ENCODE results near the gene ATP9A.
"Not testable (repeated sequence)": the region's sequence is repeated elsewhere in the genome, so short reads cannot be mapped to it uniquely, and the experiment has no call there.

ATP9A gene, protein sequence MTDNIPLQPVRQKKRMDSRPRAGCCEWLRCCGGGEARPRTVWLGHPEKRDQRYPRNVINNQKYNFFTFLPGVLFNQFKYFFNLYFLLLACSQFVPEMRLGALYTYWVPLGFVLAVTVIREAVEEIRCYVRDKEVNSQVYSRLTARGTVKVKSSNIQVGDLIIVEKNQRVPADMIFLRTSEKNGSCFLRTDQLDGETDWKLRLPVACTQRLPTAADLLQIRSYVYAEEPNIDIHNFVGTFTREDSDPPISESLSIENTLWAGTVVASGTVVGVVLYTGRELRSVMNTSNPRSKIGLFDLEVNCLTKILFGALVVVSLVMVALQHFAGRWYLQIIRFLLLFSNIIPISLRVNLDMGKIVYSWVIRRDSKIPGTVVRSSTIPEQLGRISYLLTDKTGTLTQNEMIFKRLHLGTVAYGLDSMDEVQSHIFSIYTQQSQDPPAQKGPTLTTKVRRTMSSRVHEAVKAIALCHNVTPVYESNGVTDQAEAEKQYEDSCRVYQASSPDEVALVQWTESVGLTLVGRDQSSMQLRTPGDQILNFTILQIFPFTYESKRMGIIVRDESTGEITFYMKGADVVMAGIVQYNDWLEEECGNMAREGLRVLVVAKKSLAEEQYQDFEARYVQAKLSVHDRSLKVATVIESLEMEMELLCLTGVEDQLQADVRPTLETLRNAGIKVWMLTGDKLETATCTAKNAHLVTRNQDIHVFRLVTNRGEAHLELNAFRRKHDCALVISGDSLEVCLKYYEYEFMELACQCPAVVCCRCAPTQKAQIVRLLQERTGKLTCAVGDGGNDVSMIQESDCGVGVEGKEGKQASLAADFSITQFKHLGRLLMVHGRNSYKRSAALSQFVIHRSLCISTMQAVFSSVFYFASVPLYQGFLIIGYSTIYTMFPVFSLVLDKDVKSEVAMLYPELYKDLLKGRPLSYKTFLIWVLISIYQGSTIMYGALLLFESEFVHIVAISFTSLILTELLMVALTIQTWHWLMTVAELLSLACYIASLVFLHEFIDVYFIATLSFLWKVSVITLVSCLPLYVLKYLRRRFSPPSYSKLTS

DNA sequence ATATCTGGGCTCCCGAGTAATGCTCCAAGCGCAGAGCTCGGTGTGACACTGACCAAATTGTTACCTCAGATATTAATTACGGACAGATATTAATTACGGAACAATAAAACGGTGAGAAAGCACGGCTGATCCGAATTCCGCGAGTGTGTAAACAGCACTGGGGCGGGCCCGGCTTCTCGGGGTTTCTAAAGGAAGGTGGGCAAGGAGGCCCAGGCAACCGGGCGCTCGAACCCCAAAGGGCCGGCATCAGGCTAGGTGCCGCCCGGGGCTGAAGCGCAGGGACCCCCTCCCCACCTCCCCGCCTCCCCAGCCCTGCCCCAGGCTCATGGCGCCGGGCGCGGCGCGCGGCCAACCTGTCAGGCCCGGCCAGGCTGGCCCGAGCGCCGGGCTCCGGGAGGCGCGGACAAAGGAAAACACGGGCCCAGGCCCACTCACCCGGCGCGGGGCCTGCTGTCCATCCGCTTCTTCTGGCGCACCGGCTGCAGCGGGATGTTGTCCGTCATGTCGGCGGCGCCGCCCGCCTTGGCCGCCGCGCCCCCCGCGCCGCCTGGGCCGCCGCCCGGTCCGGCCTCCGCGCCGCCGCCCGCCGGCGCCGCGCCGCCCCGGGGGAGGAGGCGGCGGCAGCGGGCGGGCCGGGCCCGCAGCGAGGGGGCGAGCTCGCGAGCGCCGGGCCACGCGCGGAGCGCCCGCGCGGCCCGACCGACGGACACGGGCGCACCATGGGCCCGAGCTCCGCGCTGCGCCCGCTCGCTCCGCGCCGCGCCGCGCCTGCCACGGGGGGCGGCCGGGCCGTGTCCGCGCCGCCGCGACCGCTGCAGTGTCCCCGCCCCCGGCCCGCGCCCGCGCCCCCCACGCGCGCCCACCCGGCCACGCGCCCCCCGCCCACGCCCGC, at the start of gene ATP9A:
TSS of gene ATP9A (minus strand) at position 524 of the 892 bp plus-strand sequence. CDS start at position 503, 21 bp downstream.
- no peak for DNase-seq

- not testable (repeated sequence) for DNase-seq
Measured at GRCh38 chr20:51816856-51817255, 48.7 kb upstream of the ATP9A start.

DNA sequence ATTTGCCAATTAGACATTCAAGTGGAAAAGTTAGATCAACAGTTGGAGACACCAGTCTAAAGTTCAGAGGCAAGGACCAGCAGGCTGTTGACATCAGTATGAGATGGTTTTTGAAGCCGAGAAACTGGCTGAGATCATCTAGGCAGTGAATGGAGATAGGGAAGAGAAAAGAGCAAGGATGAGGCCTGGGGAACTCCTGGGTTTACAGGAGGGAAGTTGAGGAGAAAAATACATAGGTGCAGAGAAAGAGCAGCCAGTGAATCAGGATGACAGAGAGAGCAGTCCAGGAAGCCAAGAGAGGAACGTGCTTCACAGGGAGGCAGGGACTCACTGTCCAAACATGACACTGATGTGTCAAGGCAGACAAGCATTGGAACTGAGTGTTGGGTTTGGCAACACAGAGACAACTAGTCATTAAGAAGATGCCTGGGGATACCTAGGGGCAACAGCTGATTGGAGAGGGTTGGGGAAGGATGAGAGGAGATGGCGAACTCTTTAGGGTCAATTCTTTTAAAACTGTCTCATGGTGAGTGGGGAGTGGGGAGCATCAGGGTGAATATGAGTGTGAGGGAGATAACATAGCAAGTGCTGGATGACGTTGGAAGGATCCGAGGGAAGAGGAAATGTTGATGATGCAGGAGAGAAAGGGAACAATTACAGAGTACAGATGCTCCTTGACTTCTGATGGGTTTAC, 47.3 kb upstream of the ATP9A start:
- DNase-seq: no peak

- DNase-seq: no peak
Measured at GRCh38 chr20:51812861-51813260, 44.7 kb upstream of the ATP9A start.

DNA sequence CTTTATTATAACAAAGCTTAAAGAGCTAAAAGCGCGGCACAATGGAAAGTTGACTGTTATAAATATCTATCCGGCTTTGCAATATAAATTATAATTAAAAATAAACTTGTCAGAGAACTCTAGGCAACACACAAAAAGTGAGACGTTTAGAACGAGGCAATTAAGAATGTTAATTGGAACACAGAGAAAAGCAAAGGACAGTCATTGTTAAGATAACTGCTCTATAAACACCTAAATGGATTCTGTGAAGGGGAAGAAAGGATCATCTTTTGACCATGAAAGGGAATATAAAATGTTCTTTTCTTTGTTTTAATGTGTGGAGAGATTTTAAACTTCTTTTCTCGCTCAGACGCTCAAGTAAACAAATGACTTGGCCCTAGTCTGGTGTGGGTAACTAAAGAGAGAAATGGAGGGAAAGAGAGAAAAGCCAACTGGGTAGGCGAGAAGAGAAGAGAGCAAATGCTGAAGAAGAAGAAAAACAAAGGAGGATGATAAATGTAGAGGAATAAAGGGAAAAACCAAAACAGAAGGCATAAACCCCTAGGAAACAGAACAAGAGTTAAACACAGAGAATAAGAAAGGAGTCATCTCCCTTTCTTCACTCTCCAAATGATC, 43.4 kb upstream of the ATP9A start:
- DNase-seq: no peak

DNA sequence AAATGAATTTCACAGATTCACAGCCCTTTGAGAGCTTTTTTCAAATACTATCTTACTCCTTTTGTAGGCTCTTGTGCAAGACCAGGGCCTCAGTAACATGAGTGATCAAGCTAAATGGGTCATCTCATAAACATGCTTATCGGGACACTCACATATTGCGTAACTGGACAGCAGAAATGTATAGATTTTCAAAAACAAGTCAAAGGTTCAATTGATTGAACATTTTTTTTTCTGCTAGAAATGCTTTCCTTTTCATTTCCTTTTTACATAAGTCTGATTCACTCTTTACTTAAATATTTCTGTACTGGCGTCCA, 42.8 kb upstream of the ATP9A start:
- DNase-seq: no peak

- DNase-seq: no peak
Measured at GRCh38 chr20:51810155-51811041, 42.2 kb upstream of the ATP9A start.

DNA sequence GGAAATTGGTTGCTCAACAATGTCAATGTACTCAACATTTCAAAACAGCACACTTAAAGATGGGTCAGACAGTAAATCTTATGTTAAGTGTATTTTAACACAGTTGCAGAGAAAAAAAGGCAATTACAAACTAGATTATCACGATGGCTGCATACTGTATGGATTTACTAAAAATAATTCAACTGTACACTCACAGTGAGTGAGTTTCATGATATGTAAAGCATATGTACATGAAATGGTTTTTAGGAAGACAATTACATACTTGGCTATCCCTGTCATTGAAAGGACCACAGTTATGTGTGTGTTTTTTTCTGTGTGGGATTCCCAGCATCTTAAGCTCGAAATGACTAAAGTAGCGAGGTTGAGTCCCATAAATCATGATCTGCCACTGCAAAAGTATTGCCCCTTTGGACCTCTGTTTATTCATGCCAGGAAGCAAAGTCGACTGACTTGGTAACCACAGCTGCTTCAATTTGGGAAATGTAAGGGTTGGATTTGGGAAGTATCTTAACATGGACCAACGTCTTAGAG, 39.6 kb upstream of the ATP9A start:
- no peak for DNase-seq

DNA sequence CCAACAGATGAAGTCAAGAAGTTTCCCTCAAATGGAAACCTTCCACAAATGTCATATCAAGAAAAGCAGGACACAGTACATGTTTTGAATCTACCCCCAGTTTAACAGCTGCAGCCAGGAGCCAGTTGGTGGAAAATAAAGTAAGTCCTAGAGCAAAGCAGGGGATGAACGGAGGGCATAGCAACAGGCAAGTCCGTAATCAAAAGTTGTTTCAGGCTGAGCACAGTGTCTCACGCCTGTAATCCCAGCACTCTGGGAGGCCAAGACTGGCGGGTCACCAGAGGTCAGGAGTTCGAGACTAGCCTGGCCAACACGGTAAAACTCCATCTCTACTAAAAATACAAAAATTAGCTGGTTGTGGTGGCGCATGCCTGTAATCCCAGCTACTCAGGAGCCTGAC, 36.6 kb upstream of the ATP9A start:
- DNase-seq: no peak

GRCh38 chr20:51803148-51803854, 35.1 kb upstream of the ATP9A start:
- no peak for DNase-seq

GRCh38 chr20:51802170-51802751, 34.1 kb upstream of the ATP9A start, which contains the start of gene SALL4:
Gene SALL4, minus strand, starts transcription at chr20:51802521. Its CDS starts 113 bp downstream, at chr20:51802408.
- DNase-seq: no peak

DNA sequence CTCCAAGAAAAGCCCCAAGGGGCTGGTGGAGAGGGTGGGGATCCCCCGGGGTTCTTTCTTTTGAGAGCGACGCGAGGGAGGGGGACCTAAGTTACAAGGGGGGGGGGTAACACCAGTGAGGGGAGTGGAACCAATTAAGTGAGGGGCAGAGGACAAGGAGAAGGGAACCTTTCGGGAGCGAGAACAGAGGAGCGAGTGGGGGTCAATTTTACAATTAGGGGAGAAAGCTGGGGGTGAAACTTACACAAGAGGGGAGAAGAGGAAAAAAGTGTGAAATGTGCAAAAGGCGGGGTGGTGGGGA, 33.6 kb upstream of the ATP9A start:
- no peak for DNase-seq

DNA sequence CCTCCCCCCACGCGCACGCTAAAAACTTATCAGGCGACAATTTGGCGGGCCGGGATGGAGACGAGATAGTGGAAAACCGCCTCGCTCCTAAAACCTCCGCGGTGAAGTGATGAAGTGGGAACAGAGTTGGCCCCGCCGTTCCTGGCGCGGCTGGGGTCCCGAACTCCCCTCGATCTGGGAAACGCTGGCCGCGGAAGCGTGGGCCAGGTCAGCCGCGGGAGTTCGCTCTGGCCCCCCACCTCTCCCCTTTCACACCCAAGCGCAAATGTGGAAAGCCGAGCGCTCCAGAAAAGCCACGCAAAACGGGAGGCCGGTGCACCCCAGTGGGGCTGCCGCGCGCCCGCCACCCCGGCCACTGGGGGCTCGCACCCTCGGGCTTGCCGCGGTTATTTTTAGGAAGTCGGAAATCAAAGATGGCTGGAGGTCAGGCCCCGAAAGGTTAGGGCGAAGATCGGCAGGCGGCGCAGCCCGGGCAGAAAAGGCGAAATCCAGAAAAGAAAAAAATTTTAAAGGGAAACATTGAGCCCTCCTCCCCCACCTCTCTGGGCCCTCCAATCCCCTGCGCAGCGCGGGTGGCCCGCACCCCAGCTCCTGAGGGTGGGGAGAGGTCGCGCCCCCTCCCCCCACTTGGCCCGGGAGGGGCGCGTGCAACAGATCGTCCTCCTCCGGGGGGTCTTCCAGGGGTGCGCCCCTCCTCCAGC, 33.1 kb upstream of the ATP9A start:
- no peak for DNase-seq

- no peak for DNase-seq
Measured at GRCh38 chr20:51800872-51801121, 32.6 kb upstream of the ATP9A start.

GRCh38 chr20:51800060-51800871, 32.1 kb upstream of the ATP9A start:
- DNase-seq: peak; percentile 20

DNA sequence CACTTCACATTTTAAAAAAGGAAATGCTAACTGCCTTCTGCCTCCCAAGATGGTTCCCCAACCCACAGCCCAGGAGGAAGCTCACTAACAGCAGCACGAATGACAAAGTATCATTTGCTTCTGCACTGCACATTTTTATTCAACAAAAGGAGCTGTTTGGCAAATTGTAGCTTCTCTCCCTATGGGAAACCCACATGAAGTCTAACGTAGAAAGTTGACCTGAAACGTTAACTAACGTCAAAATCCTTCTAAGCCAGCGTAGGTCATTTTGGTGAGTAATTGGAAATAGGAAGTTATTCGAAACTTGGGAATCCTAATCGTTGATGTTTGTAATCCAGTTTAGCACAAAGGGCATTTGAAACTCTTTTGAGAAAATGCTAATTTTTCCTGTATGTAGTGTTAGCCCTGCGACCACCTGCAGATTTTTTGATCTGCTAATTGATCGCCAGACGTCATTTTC, 31.2 kb upstream of the ATP9A start:
- DNase-seq: no peak

GRCh38 chr20:51797357-51798025, 29.3 kb upstream of the ATP9A start:
- no peak for DNase-seq
